NCI-H510A (cell line): ENCODE data around the gene VPS45.

ENCODE experiments used
- DNase-seq: peaks from one replicate; lab custom pipeline; 2025; lab: John Stamatoyannopoulos, UW

Gene VPS45

GRCh38 chr1:150194381-150195031 is 126.9 kb downstream of the VPS45 start:
- no peak for DNase-seq
